HG03196 (cell line): ENCODE measurements around the gene NLGN3.

ENCODE experiments used
- ATAC-seq: cut with Tn5 transposase; IDR thresholded peaks from one replicate; pipeline ENCODE4 v1.9.1; 2021; ENCODE audit not compliant: unreplicated experiment

Gene NLGN3

GRCh38 chrX:71212536-71212935 lies 67.9 kb downstream of the NLGN3 start:
- ATAC-seq: no peak

DNA sequence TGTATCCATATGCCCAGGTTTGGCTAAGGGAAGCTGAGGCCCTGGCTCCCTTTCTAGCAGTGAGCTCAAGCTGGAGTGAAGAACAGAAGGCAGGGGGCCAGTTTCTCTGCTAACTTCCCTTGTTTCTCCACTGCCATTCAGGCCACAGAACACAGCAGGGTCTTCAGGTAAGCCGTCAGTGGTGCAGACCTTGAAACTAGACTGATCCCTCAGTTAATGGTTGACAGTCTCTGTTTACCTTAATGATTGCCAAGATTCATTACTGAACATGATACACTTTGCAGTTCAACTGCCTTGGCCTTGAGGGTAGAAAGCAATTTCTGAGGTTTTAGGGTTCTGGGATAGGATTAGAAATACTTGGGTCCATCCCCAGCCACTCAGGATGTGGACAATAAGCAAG lies 69.5 kb downstream of the NLGN3 start:
- no peak for ATAC-seq

DNA sequence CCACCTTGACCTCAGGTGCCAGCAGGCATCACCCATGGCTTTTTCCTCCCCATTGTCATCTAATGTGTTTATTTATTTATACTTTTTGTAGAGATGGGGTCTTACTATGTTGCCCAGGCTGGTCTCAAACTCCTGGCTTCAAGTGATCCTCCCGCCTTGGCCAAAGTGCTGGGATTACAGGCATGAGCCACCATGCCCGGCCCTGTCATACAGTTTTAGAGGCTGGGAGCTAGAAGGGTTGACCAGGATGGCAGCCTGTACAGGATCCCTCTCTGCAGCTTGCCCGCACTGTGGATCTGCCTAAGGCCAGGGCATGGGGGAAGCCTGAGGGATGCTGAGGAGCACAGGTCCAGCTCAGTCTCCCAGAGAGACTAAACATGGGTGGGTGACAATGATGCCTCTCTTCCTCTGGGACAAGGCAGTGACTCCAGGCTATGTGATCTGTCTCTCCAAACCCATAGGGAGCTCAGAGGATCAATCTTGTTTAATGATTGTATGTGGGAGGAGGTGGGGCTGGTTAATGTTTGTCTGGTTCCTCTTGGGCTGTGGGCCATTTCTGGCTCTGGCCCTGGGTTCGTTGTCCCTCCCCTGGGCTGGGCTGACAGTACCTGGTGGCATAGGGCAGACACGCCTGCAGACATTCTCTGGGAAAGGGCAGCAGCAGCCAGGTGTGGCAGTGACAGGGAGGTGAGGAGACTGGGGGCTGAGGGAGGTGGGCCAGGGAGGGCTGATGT lies 70.1 kb downstream of the NLGN3 start:
- no peak for ATAC-seq

DNA sequence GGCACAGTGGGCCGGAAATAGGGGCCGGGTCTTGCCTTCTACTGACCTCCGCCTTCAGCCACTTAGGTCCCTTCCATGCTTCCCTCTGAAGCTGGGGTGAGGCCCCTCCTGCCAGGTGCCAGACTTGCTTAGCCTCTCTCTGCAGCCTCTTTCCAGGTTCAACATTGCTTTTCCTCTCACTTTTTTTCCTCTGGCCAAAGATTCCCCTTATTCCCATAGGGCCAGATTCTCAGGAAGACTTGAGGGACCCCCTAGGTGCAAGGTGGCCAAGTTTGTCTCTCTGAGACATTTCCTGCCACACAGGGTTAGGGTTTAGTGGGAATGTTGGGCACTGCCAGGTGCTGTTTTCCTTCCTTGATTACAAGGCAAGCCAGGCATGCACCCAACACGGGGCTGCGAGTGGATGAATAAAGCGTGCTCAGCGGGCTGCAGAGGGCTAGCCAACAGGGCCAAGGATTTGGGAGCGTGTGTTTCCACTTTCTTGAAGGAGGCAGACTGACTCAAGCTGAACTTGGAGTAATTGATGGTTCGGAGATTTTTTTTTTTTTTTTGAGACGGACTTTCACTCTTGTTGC lies 70.8 kb downstream of the NLGN3 start:
- no peak for ATAC-seq

DNA sequence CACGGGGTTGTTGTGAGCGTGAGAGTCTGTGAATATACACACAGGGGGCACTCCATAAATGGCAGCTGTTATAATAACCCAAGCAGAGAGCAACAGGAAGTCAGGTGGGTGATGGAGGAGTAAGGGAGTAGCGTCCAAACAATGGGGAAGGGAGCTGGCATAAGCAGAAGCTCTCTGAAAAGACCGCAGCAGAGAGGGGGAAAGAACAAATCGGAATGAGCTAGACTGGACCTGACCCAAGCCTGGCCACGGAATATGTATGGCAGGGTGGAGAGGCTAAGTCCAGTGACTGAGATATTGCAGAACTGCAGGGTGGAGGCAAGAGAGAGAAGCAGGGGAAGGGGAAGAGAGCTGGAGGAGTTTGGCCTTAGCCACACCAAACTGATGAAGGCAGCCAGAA lies 71.8 kb downstream of the NLGN3 start:
- ATAC-seq: no peak

DNA sequence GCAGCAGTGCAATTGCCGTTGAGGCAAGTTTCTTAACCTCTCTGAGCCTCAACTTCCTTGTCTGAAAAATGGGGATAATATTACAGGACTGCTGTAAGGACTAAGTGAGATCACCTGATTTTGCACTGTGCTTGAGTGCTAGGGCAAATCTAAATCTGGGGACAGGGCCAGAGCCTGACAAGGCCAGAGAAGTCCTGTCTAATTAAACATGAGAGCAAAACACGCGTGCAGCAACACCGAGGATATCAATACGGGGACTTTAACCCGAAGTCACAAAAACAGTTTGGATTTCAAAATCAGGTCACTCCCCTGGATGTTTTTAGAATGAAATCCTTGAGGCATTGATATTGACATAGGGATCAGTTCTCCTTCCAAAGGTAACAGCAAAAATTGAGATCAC lies 72.7 kb downstream of the NLGN3 start:
- no peak for ATAC-seq
